ENCODE results near the gene LARP4B. TPM values are rescaled to one million over a fixed set of nuclear protein-coding genes. Genes with fewer than 3 reads are reported as not detected.

LARP4B gene
- total RNA-seq, 2 donors from 2014 or later, result 42.2 to 70.6 TPM

DNA sequence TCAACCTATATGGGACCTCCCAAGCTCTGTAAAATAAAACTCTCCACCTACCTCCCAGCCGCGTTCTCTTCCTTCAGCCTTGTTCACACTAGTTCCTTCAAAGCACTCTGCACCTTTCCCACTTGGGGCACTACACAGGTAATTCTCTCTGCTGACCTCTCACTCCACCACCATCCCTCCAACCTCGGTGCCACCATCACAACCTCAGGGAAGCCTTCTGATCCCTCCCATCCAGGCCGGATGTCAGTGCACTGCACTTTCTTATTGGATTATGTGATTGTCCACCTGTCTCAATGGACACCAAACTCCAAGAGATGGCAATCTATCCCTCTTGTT is 7.0 kb downstream of the LARP4B start:
- TF ChIP-seq, protein P1, sequence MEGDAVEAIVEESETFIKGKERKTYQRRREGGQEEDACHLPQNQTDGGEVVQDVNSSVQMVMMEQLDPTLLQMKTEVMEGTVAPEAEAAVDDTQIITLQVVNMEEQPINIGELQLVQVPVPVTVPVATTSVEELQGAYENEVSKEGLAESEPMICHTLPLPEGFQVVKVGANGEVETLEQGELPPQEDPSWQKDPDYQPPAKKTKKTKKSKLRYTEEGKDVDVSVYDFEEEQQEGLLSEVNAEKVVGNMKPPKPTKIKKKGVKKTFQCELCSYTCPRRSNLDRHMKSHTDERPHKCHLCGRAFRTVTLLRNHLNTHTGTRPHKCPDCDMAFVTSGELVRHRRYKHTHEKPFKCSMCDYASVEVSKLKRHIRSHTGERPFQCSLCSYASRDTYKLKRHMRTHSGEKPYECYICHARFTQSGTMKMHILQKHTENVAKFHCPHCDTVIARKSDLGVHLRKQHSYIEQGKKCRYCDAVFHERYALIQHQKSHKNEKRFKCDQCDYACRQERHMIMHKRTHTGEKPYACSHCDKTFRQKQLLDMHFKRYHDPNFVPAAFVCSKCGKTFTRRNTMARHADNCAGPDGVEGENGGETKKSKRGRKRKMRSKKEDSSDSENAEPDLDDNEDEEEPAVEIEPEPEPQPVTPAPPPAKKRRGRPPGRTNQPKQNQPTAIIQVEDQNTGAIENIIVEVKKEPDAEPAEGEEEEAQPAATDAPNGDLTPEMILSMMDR (IDR thresholded peaks at IDR 0.05), result no peak
- Histone ChIP-seq H3K36me3 (no peaks in the 10 kb centered on the region), H3K27ac (no peak overlapping the region), H3K4me1 (ENCODE audit: control insufficient read depth in 1 of 2, low read depth in 2 of 2) (peaks cover 16 to 39% of the 10 kb centered on the region in 2 donors), H3K4me3 (no peak overlapping the region), H3K9me3 (no peaks in the 10 kb centered on the region), H3K27me3 (replicated peaks; ENCODE audit: insufficient read depth) (no peaks in the 10 kb centered on the region)
- ATAC-seq (ENCODE audit: insufficient number of reproducible peaks, low FRiP score, low read depth), result no peak
- no peak for DNase-seq (ENCODE audit: low spot score)

DNA sequence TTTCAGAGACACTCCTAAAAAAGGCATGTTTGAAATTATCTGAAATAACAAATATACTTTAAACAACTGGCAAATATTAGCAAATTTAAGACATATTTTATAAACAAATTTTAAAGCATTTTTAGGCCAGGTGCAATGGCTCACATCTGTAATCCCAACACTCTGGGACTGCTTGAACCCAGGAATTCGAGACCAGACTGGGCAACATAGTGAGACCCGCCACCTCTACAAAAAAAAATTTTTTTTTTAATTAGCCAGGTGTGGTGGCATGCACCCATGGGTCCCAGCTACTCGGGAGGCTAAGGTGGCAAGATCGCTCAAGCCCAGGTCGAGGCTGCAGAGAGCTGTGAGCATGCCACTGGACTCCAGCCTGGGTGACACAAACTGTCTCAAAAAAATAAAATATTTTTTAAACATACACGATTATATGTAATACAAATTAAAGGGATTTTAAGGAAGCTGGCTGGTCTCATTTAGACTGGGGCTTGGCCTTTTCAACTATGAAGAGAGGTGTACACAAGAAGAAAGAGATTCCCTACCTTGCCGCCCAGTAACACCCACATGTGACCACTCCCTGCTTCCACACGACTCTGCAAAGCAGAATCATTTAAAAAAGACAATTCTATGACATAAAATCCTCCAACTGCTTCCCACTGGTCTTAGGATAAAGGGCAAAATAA is 7.5 kb downstream of the LARP4B start:
- no peak for ATAC-seq (ENCODE audit: insufficient number of reproducible peaks, low FRiP score, low read depth)
- peaks cover 12 to 34% of the 10 kb centered on the region in 2 donors for H3K4me1 ChIP-seq (ENCODE audit: control insufficient read depth in 1 of 2, low read depth in 2 of 2)

DNA sequence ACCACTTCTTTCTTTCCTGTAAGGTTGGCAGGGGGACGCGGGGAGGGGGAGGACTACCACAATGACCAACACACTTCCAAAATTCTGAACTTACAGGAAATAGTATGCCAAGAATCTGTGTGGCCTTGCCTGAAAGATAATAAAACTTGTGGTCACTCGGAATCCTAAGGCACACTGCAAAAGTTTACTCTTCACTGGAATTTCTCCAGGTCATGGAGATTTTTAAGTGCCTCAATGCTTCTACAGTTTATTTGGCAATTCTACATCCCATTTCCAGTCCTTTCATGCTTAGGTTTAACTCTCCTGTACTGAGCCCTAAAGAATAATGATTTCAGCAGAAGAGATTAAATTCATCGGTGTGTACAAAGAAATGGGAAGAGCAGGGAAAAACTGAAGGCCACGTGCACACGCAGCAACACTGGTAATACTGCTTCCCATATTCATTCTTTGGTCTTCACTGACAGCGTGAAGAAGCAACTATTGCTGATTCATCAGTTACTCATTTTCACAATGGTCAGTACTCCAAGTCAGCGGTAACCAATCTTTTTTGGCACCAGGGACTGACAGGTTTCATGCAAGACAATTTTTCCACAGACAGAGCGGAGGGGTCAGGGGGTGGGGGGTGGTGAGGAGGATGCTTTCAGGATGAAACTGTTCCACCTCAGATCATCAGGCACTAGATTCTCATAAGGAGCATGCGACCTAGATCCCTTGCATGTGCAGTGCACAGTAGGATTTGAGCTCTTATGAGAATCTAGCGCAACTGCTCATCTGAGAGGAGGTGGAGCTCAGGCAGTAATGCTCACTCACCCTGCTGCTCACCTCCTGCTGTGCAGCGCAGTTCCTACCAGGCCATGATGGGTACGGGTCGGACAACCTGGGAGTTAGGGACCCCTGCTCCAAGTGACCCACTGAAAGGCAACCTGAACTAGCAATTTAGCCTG is 9.8 kb downstream of the LARP4B start:
- no peak overlapping the region for H3K27ac ChIP-seq
- DNase-seq (ENCODE audit: low spot score) (no peak), ATAC-seq (ENCODE audit: insufficient number of reproducible peaks, low FRiP score, low read depth) (no peak)
- TF ChIP-seq, protein P1 (IDR thresholded peaks at IDR 0.05), result no peak
- no peak overlapping the region for H3K4me3 ChIP-seq
- H3K27me3 ChIP-seq (replicated peaks; ENCODE audit: insufficient read depth), result no peaks in the 10 kb centered on the region
- H3K36me3 ChIP-seq, result no peaks in the 10 kb centered on the region
- no peaks in the 10 kb centered on the region for H3K9me3 ChIP-seq
- H3K4me1 ChIP-seq (ENCODE audit: control insufficient read depth in 1 of 2, low read depth in 2 of 2), result peaks cover 0 to 14% of the 10 kb centered on the region in 2 donors

More for the DNA sequence above, 7.5 kb downstream of the LARP4B start:
- no peak for DNase-seq (ENCODE audit: low spot score)
- no peaks in the 10 kb centered on the region for H3K27me3 ChIP-seq (replicated peaks; ENCODE audit: insufficient read depth)
- TF ChIP-seq, protein P1 (IDR thresholded peaks at IDR 0.05), result no peak
- no peak overlapping the region for H3K4me3 ChIP-seq
- no peak overlapping the region for H3K27ac ChIP-seq
- H3K36me3 ChIP-seq, result no peaks in the 10 kb centered on the region
- H3K9me3 ChIP-seq, result no peaks in the 10 kb centered on the region

DNA sequence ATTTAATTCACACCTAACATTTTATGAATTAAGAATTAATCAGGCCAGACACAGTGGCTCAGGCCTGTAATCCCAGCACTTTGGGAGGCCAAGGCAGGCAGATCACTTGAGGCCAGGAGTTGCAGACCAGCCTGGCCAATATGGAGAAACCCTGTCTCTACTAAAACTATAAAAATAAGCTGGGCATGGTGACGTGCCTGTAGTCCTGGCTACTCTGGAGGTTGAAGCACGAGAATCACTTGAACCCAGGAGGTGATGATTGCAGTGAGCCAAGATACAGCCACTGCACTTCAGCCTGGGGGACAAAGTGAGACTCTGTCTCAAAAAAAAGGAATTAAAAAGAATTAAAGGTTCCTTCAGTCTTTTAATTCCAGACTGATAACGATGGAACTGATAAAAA is 11.1 kb downstream of the LARP4B start:
- Histone ChIP-seq H3K36me3 (no peaks in the 10 kb centered on the region), H3K9me3 (no peaks in the 10 kb centered on the region), H3K4me3 (no peak overlapping the region), H3K27ac (no peak overlapping the region), H3K4me1 (ENCODE audit: control insufficient read depth in 1 of 2, low read depth in 2 of 2) (peaks cover 0 to 10% of the 10 kb centered on the region in 2 donors), H3K27me3 (replicated peaks; ENCODE audit: insufficient read depth) (no peaks in the 10 kb centered on the region)
- TF ChIP-seq, protein P1 (IDR thresholded peaks at IDR 0.05), result no peak
- no peak for DNase-seq (ENCODE audit: low spot score)
- ATAC-seq (ENCODE audit: insufficient number of reproducible peaks, low FRiP score, low read depth), result no peak

DNA sequence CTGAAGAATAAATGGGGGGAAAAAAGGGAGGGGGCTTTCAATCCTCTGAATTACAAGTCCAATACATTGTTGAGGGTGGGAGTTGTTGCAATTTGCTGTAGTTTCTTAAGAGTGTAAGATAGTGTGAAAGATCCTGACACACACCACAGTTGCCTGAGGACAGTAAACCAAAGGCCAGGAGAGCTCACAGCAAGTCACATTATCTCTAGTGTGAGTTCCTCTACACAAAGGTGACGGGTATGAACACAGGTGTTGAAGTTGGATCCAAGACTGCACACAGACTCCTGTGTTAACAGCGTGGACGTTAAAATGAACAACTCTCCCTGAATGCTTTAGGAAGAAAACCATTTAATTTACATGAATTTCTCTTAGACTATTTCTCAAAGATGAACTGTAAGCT is 12.0 kb downstream of the LARP4B start:
- no peak overlapping the region for H3K27ac ChIP-seq
- no peaks in the 10 kb centered on the region for H3K9me3 ChIP-seq
- peaks cover 0 to 7% of the 10 kb centered on the region in 2 donors for H3K4me1 ChIP-seq (ENCODE audit: control insufficient read depth in 1 of 2, low read depth in 2 of 2)
- H3K4me3 ChIP-seq, result no peak overlapping the region
- TF ChIP-seq, protein P1 (IDR thresholded peaks at IDR 0.05), result no peak
- H3K27me3 ChIP-seq (replicated peaks; ENCODE audit: insufficient read depth), result no peaks in the 10 kb centered on the region
- no peak for DNase-seq (ENCODE audit: low spot score)
- no peak for ATAC-seq (ENCODE audit: insufficient number of reproducible peaks, low FRiP score, low read depth)
- no peaks in the 10 kb centered on the region for H3K36me3 ChIP-seq

Data from thoracic aorta (tissue), 2 donors.